ENCODE data around the gene SLC20A1.

DNA sequence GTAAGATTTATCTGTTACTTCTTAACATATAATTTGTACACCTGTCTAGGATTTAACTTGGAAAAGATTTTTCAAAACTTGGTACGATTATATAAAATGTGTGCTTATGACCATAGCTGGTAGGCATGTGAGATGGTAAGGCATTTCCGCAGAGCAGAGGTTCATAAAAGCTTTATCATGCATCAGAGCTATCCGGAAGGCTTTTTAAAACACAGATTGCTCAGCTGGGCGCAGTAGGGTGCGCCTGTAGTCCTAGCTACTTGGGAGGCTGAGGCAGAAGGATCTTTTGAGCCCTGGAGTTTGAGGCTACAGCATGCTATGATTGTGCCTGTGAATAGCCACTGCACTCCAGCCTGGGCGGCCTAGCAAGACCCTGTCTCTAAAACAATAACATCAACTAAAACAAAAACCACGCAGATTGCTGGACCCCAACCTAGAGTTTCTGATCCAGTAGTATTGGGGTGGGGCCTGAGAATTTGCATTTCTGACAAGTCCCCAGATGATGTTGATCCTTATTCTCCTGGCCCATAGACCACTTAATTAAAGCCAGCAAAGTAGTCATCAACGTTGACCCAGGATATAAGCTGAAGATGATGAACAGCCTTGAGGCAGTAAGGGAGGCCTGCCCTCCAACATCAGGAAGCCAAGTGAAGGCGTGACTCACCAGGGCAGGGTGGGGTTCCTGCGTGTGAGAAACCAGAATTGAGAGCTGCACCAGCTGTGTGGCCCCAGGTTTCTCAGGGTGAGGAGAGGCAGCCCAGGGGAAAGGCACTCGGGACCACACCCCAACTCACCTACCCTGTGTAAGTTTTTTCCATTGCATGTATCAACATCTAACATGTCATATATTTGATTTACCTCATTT, 21.6 kb upstream of the SLC20A1 start:
- TF ChIP-seq, protein P1, sequence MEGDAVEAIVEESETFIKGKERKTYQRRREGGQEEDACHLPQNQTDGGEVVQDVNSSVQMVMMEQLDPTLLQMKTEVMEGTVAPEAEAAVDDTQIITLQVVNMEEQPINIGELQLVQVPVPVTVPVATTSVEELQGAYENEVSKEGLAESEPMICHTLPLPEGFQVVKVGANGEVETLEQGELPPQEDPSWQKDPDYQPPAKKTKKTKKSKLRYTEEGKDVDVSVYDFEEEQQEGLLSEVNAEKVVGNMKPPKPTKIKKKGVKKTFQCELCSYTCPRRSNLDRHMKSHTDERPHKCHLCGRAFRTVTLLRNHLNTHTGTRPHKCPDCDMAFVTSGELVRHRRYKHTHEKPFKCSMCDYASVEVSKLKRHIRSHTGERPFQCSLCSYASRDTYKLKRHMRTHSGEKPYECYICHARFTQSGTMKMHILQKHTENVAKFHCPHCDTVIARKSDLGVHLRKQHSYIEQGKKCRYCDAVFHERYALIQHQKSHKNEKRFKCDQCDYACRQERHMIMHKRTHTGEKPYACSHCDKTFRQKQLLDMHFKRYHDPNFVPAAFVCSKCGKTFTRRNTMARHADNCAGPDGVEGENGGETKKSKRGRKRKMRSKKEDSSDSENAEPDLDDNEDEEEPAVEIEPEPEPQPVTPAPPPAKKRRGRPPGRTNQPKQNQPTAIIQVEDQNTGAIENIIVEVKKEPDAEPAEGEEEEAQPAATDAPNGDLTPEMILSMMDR (IDR thresholded peaks at IDR 0.05) = no peak
- no peak for TF ChIP-seq POLR2A (IDR thresholded peaks at IDR 0.05)
- no peak for TF ChIP-seq EP300 (IDR thresholded peaks at IDR 0.05)
